Urothelium cell line (cell line): Measurements from ENCODE around the gene EPC2.
"Not testable (repeated sequence)": the region's sequence is repeated elsewhere in the genome, so short reads cannot be mapped to it uniquely, and the experiment has no call there.

Experiments
- DNase-seq: peaks from one replicate; pipeline ENCODE4 v3.0.0; 2011; ENCODE audit warnings: low spot score, mixed read lengths
- FAIRE-seq: peaks from 2 replicates; lab custom pipeline; 2011; peaks lifted over from hg19 to GRCh38; lab: Jason Lieb, UNC

EPC2 gene

GRCh38 chr2:148719941-148720436, 75.4 kb downstream of the EPC2 start:
- DNase-seq (no peak), FAIRE-seq (no peak)

DNA sequence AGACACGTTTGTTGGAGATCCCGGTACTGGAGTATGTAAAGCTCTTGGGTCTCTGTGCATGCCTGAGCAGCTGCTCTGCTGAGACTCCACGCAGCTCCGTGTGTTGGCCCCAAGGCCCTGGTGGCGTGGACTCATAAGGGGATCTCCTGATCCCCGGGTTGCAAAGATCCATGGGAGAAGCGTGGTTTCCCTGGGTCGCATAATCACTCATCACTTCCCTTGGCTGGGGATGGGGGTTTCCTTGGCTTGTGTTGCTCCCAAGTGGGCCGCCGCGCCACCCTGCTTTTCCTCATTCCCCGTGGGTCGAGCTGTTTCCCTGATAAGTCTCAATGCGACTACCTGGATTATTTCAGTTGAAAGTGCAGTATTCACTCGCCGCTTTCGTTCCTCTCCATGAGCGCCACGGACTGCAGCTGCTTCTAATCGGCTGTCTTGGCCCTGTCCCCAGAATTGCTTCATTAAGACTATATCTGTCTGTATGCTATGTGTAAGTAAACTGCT, 76.0 kb downstream of the EPC2 start:
- DNase-seq (no peak), FAIRE-seq (no peak)

DNA sequence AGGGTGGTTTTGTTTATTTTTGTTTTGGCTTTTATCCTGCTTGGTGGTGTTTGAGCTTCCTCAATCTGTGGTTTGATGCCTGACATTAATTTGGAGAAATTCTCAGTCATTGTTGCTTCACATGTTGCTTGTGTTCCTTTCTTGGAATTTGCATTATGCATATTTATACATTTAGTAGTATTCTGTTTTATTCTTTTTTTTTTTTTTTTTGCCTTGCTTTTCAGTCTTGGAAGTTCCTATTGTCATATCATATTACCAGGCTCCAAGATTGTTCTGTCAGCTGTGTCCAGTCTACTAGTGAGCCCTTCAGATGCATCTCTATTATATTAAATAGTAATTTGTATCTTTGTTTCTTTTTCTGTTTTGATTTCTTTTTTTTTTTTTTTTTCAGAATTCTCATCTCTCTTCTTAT, 77.0 kb downstream of the EPC2 start:
- DNase-seq, result no peak
- no peak for FAIRE-seq

- FAIRE-seq, result no peak
- no peak for DNase-seq
These were observed 77.6 kb downstream of the EPC2 start for GRCh38 chr2:148721991-148722777.

DNA sequence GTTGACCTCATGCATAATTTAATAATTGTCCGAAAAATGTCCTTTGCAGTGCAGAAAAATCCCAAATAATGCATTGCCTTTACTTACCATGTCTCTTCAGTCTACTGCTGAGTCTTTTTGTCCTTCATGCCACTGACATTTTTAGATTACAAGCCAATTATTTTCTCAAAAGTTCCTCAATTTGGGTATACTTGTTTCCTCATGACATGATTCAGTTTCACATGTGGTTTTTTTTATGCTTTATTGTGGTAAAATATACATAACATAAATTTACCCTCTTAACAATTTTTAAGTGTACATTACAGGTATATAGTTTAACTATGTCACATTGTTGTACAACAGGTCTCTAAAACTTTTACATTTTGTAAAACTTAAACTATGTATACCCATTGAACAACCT, 81.0 kb downstream of the EPC2 start:
- no peak for FAIRE-seq
- no peak for DNase-seq

GRCh38 chr2:148726228-148726627, 81.7 kb downstream of the EPC2 start:
- DNase-seq (no peak), FAIRE-seq (no peak)

GRCh38 chr2:148730085-148730484, 85.5 kb downstream of the EPC2 start:
- FAIRE-seq (no peak), DNase-seq (no peak)

DNA sequence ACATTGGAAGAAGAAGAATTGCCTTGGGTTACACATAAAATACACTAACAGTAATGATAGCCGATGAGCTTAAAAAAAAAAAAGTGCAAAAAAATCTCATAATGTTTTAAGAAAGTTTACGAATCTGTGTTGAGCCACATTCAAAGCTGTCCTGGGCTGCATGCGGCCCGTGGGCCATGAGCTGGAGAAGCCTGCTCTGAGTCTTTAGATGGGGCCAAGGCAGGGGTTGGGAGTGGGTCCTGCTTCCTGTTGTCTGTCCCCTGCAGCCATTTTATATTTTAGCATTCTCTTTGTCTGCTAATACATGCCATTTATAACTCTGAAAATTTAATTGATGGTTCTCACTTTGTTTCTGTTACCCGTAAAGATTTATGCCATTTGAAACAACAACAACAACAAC, 93.2 kb downstream of the EPC2 start:
- no peak for FAIRE-seq

DNA sequence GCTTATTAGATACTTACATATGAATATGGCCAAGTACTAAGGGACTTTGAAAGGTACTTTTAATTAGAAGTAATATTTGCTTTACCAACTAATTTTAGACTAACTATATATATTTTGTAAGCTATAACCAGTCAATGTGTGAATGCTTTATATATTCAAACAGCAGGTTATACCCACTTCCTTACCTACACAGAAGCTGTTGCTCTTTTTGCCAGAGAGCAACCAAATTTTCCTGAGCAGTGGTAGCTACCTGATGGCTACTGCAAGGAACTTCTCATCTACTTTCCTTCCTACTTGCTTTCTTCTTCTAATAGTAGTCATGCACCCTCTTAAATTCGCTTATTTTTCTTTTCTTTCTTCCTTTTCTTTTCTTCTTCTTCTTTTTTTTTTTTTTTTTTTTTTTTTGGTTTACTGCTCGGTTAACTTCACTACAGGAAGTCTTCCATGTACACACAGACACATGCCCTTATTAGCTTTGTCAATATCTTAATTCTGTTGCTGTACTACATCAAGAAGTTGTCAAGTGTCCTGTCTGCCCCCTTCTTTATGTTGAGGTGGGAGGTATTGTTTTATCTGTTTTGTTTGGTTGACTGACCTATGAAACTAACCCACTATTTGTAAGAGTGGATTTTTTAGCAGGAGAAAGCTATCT, 95.0 kb downstream of the EPC2 start:
- FAIRE-seq, result no peak

More for the DNA sequence above, 93.2 kb downstream of the EPC2 start:
- DNase-seq, result no peak

DNA sequence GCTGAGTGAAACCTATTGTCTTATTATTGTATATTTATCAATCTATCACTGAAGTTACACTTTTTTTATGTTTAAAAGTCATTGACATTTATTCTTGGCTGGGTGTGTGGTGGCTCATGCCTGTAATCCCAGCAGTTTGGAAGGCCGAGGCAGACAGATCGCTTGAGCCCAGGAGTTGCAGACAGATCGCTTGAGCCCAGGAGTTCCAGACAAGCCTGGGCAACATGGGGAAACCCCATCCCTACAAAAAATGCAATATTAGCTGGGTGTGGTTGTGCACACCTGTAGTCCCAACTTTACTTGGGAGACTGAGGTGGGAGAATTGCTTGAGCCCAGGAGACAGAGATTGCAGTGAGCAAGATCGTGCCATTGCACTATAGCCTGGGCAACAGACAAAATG, 97.8 kb downstream of the EPC2 start:
- FAIRE-seq (no peak), DNase-seq (no peak)

More for the DNA sequence above, 95.0 kb downstream of the EPC2 start:
- no peak for DNase-seq

DNA sequence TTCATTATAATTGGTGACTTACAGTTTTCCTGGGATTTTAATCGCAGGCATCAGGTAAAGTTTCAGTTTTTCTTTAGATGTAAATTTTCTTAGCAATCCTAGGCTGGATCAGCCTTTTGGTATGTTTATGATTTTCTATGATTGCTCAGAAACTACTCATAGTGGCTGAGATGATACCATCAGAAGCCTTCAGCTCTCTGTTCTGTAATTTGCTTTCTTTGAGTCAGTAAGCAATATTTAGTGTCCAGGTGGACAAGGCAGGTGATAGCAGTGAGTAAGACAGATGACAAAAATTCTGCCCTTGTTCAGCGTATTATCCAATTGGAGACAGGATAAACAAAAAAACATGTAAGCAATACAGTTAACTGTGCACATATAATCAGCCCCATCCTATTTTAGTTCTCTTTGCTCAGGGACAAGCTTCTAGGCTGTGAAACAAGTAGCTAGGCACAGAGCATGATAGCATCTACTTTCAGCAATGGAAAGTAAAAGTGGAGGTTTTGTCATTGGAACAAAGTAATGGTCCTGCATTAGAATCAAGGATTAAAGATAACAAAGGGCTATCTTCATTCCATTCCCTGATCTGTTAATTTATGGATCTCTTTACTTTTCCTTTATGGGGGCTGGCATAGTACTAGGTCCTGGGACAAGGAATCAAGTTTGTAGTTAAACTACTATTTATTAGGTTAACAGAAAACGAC, 100.8 kb downstream of the EPC2 start:
- DNase-seq (no peak), FAIRE-seq (no peak)

GRCh38 chr2:148746973-148747372, 102.4 kb downstream of the EPC2 start:
- no peak for FAIRE-seq
- no peak for DNase-seq

DNA sequence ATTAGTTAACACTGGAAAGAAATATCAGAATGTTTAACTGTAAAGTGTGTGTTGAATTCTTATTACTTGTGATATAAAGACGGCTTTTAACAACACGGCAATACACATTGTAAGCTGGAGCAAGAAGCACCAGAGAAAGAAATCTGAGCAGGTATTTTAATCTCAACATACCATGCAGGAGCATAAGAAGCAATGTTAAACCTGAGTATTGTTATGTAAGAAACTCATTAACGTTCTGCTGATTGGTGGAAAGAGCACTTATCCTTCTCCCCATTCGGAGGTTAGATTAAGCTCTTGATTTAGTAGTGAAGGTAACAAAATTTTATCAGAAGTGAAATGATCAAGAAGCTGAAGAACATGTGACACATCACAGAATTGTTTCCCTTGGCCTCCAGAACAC, 107.4 kb downstream of the EPC2 start:
- no peak for FAIRE-seq
- DNase-seq, result no peak

DNA sequence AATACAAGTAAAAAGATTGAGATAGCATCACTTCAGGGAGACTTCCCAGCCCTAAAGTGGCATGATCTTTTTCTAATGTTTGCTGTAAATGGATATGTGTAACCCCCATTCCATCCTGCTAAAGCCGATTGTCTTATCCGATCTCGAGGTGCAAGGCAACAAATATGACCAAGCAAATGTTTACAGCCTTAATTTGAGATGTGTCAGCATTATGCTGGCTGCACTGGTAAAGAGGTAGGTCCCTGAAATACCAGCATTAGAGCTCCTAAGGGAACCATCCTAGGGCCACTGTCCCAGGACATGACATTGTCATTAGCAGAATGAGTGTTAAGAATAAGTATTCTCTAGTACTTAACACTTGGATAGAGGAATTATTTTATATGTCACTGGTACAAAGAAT, 108.4 kb downstream of the EPC2 start:
- FAIRE-seq, result no peak
- DNase-seq, result no peak

DNA sequence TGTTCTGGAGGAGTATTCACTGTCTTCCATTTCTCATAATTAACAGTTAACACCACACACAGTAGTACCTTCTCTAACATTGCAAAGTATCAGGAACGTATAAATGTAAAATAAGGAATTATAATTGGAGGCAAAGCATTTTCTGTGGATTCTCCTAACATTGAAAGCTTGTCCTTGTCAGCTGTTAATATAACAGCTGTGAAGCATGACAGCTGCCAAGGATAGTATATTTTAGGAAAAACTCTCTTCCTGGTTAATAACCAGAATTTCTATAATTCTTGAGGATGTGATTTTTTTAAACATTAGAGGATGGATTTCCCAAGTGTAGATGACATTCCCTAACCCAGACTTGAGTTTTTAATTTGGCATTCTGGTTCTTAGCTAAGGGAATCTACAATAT, 110.3 kb downstream of the EPC2 start:
- no peak for FAIRE-seq
- no peak for DNase-seq

DNA sequence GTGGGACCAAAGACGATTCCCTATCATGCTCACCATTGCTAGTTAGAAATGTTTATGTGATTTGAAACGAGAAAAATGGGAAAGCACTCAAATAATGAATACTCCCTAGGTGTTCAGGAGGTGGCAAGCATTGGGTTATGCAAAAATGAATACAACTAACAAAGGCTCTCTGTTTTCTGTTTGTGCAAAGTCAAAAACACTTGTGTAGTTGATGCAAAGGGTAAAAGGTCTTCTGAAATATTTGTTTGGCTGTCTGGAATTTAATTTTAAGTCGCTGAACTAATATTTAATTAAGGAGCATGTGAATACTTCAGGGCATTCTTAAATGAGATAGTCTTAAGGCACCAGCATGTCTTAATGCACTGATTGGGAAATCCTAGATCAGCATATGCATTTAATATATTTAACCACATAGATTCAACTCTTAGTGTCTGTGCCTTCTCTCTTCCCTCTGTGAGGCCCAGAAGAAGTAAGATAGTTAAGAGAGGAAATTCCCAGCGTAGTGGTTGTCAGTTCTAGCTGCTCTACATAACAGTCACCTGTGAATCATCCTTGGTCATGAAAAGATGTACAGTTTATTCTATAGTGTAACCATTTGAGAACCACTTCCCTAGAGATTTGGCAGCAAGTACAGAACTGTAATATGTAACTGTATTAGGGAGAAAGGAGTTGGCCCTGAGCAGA, 111.9 kb downstream of the EPC2 start:
- DNase-seq (no peak), FAIRE-seq (no peak)

DNA sequence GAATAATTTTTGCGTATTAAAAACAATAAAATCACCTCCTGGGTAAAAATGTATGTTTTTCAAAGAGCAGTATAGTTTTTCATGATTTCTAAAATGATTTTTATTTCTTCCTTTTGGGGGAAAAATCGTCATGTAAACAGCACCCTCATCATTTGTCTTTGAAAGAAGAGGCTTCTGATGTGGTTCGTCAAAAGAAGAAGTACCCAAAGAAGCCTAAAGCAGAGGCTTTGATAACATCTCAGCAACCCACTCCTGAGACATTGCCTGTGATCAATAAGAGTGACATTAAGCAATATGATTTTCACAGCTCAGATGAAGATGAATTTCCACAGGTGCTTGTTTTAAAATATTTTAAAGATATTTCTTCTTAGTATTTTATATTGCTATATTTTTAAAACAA, 120.3 kb downstream of the EPC2 start:
- DNase-seq, result no peak
- no peak for FAIRE-seq

DNA sequence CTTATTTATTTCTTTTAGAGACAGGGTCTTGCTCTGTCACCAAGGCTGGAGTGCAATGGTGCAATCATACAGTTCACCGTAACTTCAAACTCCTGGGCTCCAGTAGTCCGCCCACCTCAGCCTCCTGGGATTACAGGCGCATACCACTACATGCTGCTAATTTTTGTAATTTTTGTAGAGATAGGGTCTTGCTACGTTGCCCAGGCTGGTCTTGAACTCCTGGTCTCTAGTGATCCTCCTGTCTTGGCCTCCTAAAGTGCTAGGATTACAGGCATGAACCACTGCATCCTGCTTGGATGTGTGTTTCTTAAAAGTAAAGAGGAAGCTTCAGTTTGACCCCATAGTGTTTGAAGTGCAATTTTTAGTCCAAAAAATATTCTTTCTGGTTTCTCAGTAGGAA, 125.5 kb downstream of the EPC2 start:
- DNase-seq, result no peak
- FAIRE-seq, result no peak

- FAIRE-seq, result no peak
- no peak for DNase-seq
These were observed 137.0 kb downstream of the EPC2 start for GRCh38 chr2:148781544-148781943.

GRCh38 chr2:148789059-148789458, 144.5 kb downstream of the EPC2 start:
- no peak for FAIRE-seq
- DNase-seq, result no peak

GRCh38 chr2:148790172-148790571, 145.6 kb downstream of the EPC2 start:
- not testable (repeated sequence) for DNase-seq, FAIRE-seq
